IMR-90 (cell line): ENCODE measurements around the gene TPI1. TPM values are rescaled to one million over a fixed set of nuclear protein-coding genes. Genes with fewer than 3 reads are reported as not detected.
A peak's percentile ranks its signal among the peaks of the same experiment; 100 is the strongest.

Experiments used
- ATAC-seq: fragments of 200-7000 bp; cut with Tn5 transposase; 2 replicates; pipeline ENCODE4 v1.9.1; 2020; ENCODE audit warnings: low read depth, mild to moderate bottlenecking, moderate library complexity
- BruUV-seq: library from RNA; stranded (reverse); fragments of 400-500 nt; replicated peaks from 2 replicates; lab custom pipeline; 2021; lab: Mats Ljungman, UMichigan
- CTCF ChIA-PET: fragments of 300-600 bp; formaldehyde crosslinking; extraction: SDS; loops from one replicate; lab custom pipeline; 2021; ENCODE audit warnings: antibody characterized with exemption; lab: Yijun Ruan, JAX
- POLR2A ChIA-PET: fragments of 300-600 bp; sonication (Branson Sonifier 250); formaldehyde crosslinking; loops from one replicate; lab custom pipeline; 2022; ENCODE audit warnings: antibody characterized with exemption; ENCODE audit not compliant: unreplicated experiment; lab: Charles Lee
- DNase-seq: peaks from one replicate; pipeline ENCODE4 v3.0.0; 2013
- H2AFZ ChIP-seq: replicated peaks from 2 replicates; pipeline ENCODE3; 2013; ENCODE audit warnings: low read length, mild to moderate bottlenecking; ENCODE audit not compliant: poor library complexity
- H2AK5ac ChIP-seq: 2 replicates; pipeline ENCODE4 v1.6.1; 2013; ENCODE audit warnings: low read depth, low read length, inconsistent platforms
- H2AK9ac ChIP-seq: replicated peaks from 2 replicates; pipeline ENCODE3; 2013; ENCODE audit warnings: mild to moderate bottlenecking, low read depth, low read length, moderate library complexity; ENCODE audit not compliant: poor library complexity
- H2BK120ac ChIP-seq: 2 replicates; pipeline ENCODE4 v1.6.1; 2013; ENCODE audit warnings: low read depth, low read length, inconsistent platforms
- H2BK15ac ChIP-seq: 3 replicates; pipeline ENCODE4 v1.6.1; 2013; ENCODE audit warnings: low read depth, low read length, inconsistent platforms
- H2BK20ac ChIP-seq: 2 replicates; pipeline ENCODE4 v1.6.1; 2013; ENCODE audit warnings: low read depth, mild to moderate bottlenecking, inconsistent platforms, low read length, moderate library complexity
- H2BK5ac ChIP-seq: 2 replicates; pipeline ENCODE4 v1.6.1; 2013; ENCODE audit warnings: mild to moderate bottlenecking, low read depth, low read length, inconsistent platforms; ENCODE audit not compliant: poor library complexity, severe bottlenecking
- H3K14ac ChIP-seq: replicated peaks from 2 replicates; pipeline ENCODE4 v1.6.1; 2013; ENCODE audit warnings: low read depth, low read length, inconsistent platforms
- H3K18ac ChIP-seq: 2 replicates; pipeline ENCODE4 v1.6.1; 2013; ENCODE audit warnings: low read depth, low read length, control low read depth
- H3K23ac ChIP-seq: 2 replicates; pipeline ENCODE4 v1.6.1; 2013; ENCODE audit warnings: low read depth, low read length, inconsistent platforms
- H3K27ac ChIP-seq: 2 replicates; pipeline ENCODE4 v1.5.1; 2013; ENCODE audit warnings: mild to moderate bottlenecking, control low read depth, low read length; ENCODE audit not compliant: insufficient read depth
- H3K27me3 ChIP-seq: 2 replicates; pipeline ENCODE4 v1.6.1; 2013; ENCODE audit warnings: low read length; ENCODE audit not compliant: control insufficient read depth, insufficient read depth
- H3K36me3 ChIP-seq: 2 replicates; pipeline ENCODE4 v1.6.1; 2013; ENCODE audit warnings: low read length, mixed read lengths; ENCODE audit not compliant: control insufficient read depth, insufficient read depth
- H3K4ac ChIP-seq: 2 replicates; pipeline ENCODE4 v1.6.1; 2013; ENCODE audit warnings: low read depth, low read length, inconsistent platforms
- H3K4me1 ChIP-seq: 2 replicates; pipeline ENCODE4 v1.6.1; 2013; ENCODE audit warnings: low read length, mixed read lengths; ENCODE audit not compliant: control insufficient read depth, insufficient read depth
- H3K4me2 ChIP-seq: 2 replicates; pipeline ENCODE4 v1.6.1; 2013; ENCODE audit warnings: low read depth, mild to moderate bottlenecking, control low read depth, low read length, moderate library complexity
- H3K4me3 ChIP-seq: 2 replicates; pipeline ENCODE4 v1.5.1; 2013; ENCODE audit warnings: low read depth, mild to moderate bottlenecking, control low read depth, low read length, moderate library complexity; ENCODE audit not compliant: insufficient read depth
- H3K56ac ChIP-seq: 2 replicates; pipeline ENCODE4 v1.6.1; 2013; ENCODE audit warnings: low read length, inconsistent platforms; ENCODE audit not compliant: insufficient read depth; ENCODE audit errors: extremely low read depth
- H3K79me1 ChIP-seq, 2 experiments: 2 replicates each; pipeline ENCODE4 v1.6.1; 2013; ENCODE audit warnings: low read length in 2 of 2, inconsistent platforms in 1 of 2, low read depth in 1 of 2
- H3K9ac ChIP-seq: 2 replicates; pipeline ENCODE4 v1.6.1; 2013; ENCODE audit warnings: low read depth, low read length, control low read depth
- H3K9me1 ChIP-seq: 2 replicates; pipeline ENCODE4 v1.6.1; 2013; ENCODE audit warnings: low read length, inconsistent platforms; ENCODE audit not compliant: insufficient read depth
- H3K9me3 ChIP-seq: 2 replicates; pipeline ENCODE4 v1.6.1; 2013; ENCODE audit warnings: low read length; ENCODE audit not compliant: control insufficient read depth, insufficient read depth
- H4K20me1 ChIP-seq: 2 replicates; pipeline ENCODE4 v1.6.1; 2013; ENCODE audit warnings: low read length, inconsistent platforms; ENCODE audit not compliant: insufficient read depth
- H4K5ac ChIP-seq: 2 replicates; pipeline ENCODE4 v1.6.1; 2013; ENCODE audit warnings: mild to moderate bottlenecking, low read depth, low read length, control low read depth
- H4K8ac ChIP-seq, 2 experiments: 2 replicates each; pipeline ENCODE4 v1.6.1; 2013; ENCODE audit warnings: low read depth in 2 of 2, low read length in 2 of 2, control low read depth in 1 of 2, inconsistent platforms in 1 of 2
- H4K91ac ChIP-seq: 2 replicates; pipeline ENCODE4 v1.6.1; 2013; ENCODE audit warnings: low read depth, low read length, inconsistent platforms; ENCODE audit not compliant: insufficient read depth
- BHLHE40 ChIP-seq: fragments of 150-350 bp; IDR thresholded peaks from 2 replicates; pipeline ENCODE4 v1.6.1; 2016; ENCODE audit warnings: mild to moderate bottlenecking, low read depth, low read length
- CEBPB ChIP-seq: IDR thresholded peaks from 2 replicates; pipeline ENCODE4 v1.6.1; 2012; ENCODE audit warnings: low read depth, low read length, improper control_type of control experiment
- CTCF ChIP-seq: conservative IDR thresholded peaks from 2 replicates; pipeline ENCODE4 v1.5.1; 2012; ENCODE audit warnings: mild to moderate bottlenecking, low read depth, low read length, improper control_type of control experiment
- MAFK ChIP-seq: IDR thresholded peaks from 2 replicates; pipeline ENCODE4 v1.6.1; 2012; ENCODE audit warnings: low read depth, low read length, improper control_type of control experiment
- MXI1 ChIP-seq: IDR thresholded peaks from 2 replicates; pipeline ENCODE4 v1.6.1; 2012; ENCODE audit warnings: low read depth, mild to moderate bottlenecking, low read length, moderate library complexity, borderline replicate concordance
- NFE2L2 ChIP-seq: fragments of 150-350 bp; IDR thresholded peaks from 2 replicates; pipeline ENCODE4 v1.6.1; 2016; ENCODE audit warnings: low read depth, mild to moderate bottlenecking, low read length
- RAD21 ChIP-seq: IDR thresholded peaks from 2 replicates; pipeline ENCODE4 v1.6.1; 2012; ENCODE audit warnings: low read length, improper control_type of control experiment
- WGBS, 2 experiments: methylation state at CpG; one replicate each; pipeline versions ENCODE4 v1.1.5 to v1.1.7; 2013; ENCODE audit warnings: missing lambda C conversion rate in 2 of 2; ENCODE audit not compliant: insufficient read length in 1 of 2; ENCODE audit errors: extremely low coverage in 2 of 2; 5-methylcytosine and 5-hydroxymethylcytosine counted together
- dilution Hi-C: fragments of 300-500 bp; cut with HindIII; formaldehyde crosslinking; loops from one replicate; pipeline ENCODE4 v1.14.3; 2018; ENCODE audit warnings: low sequenced_read_pairs; ENCODE audit not compliant: unreplicated experiment
- in situ Hi-C: fragments of 300-500 bp; cut with MboI; formaldehyde crosslinking; loops from 3 replicates; pipeline ENCODE4 v1.14.3; 2019; ENCODE audit warnings: low sequenced_read_pairs, inconsistent platforms, mixed read lengths
- intact Hi-C: fragments of 100-400 bp; cut with micrococcal nuclease; formaldehyde crosslinking; loops from 2 replicates; pipeline ENCODE4 v1.10.0; 2022
- polyA plus RNA-seq, 3 experiments: library from polyadenylated mRNA; depleted of rRNA; stranded (reverse); fragments of >200 nt; gene quantifications; 2 replicates each; pipeline ENCODE4 v1.2.3, GENCODE V29; 2012; ENCODE audit warnings: low replicate concordance in 1 of 3
- total RNA-seq: library from RNA; depleted of rRNA; stranded (reverse); fragments of >200 nt; gene quantifications from 2 replicates; pipeline ENCODE4 v1.2.3, GENCODE V29; 2012

Gene TPI1
- total and polyA plus RNA-seq, 2 of the 4 experiments (the other 2 are of a cell fraction) = 1,995 to 2,176 TPM

GRCh38 chr12:6839482-6840201, 27.7 kb upstream of the TPI1 start:
- Histone ChIP-seq H3K9me3 (no peaks in the 10 kb centered on the region), H3K18ac (no peak overlapping the region), H3K27ac (no peak overlapping the region), H2BK5ac (no peak overlapping the region), H2AK5ac (no peak overlapping the region), H3K4ac (no peak overlapping the region), H4K5ac (no peak overlapping the region), H2BK120ac (no peak overlapping the region), H4K20me1 (peaks cover 3% of the 10 kb centered on the region), H3K9ac (no peak overlapping the region), H2BK15ac (no peak overlapping the region), H3K56ac (no peak overlapping the region), H3K79me1 (peaks cover 0 to 3% of the 10 kb centered on the region in 2 experiments; a peak in 2 of 4 replicates), H2BK20ac (no peak overlapping the region), H4K91ac (no peak overlapping the region), H4K8ac (no peak overlapping the region), H3K4me2 (no peak overlapping the region), H3K4me3 (no peak overlapping the region), H3K36me3 (peaks cover 67% of the 10 kb centered on the region), H3K4me1 (no peaks in the 10 kb centered on the region), H2AK9ac (peak overlapping the region; percentile 12), H3K14ac (no peak overlapping the region), H2AFZ (no peak overlapping the region), H3K9me1 (no peaks in the 10 kb centered on the region), H3K23ac (no peak overlapping the region), H3K27me3 (no peaks in the 10 kb centered on the region)
- TSS peak; percentile 69 for BruUV-seq
- in situ Hi-C loops = no loop called here
- DNase-seq (no peak), ATAC-seq (no peak)
- dilution Hi-C loops = no loop called here
- TF ChIP-seq BHLHE40 (no peak), CTCF (no peak), MAFK (no peak), NFE2L2 (no peak), CEBPB (no peak), MXI1 (no peak), RAD21 (no peak)
- intact Hi-C loops = no loop called here
- POLR2A ChIA-PET = no interaction called here
- CTCF ChIA-PET = no interaction called here
- WGBS, 2 experiments = 80% methylated on average over 4 of the region's 10 CpGs; no CpG with 5 or more reads in 1 of the 2 experiments
